RCC 7860 (cell line): Measurements from ENCODE around the gene TUBA3E.
"Not testable (repeated sequence)": the region's sequence is repeated elsewhere in the genome, so short reads cannot be mapped to it uniquely, and the experiment has no call there.

Experiments used
- DNase-seq: peaks from one replicate; pipeline ENCODE4 v3.0.0-alpha.2; 2015; ENCODE audit warnings: low spot score
- FAIRE-seq: peaks from 2 replicates; lab custom pipeline; 2012; peaks lifted over from hg19 to GRCh38; lab: Jason Lieb, UNC

The TUBA3E gene

GRCh38 chr2:130193824-130194223 is 4.4 kb downstream of the TUBA3E start:
- FAIRE-seq, DNase-seq: not testable (repeated sequence)

GRCh38 chr2:130192451-130192850 is 5.8 kb downstream of the TUBA3E start:
- FAIRE-seq (peak; percentile 64), DNase-seq (peak; percentile 24)

GRCh38 chr2:130191319-130191718 is 6.9 kb downstream of the TUBA3E start:
- not testable (repeated sequence) for DNase-seq, FAIRE-seq

GRCh38 chr2:130190237-130190636 is 8.0 kb downstream of the TUBA3E start:
- FAIRE-seq (no peak), DNase-seq (no peak)

- FAIRE-seq, DNase-seq: not testable (repeated sequence)
Observed at GRCh38 chr2:130188958-130189357, 9.3 kb downstream of the TUBA3E start.

- not testable (repeated sequence) for FAIRE-seq, DNase-seq
Observed at GRCh38 chr2:130187859-130188792, 10.1 kb downstream of the TUBA3E start.

GRCh38 chr2:130187268-130187667 is 11.0 kb downstream of the TUBA3E start:
- DNase-seq (no peak), FAIRE-seq (no peak)

GRCh38 chr2:130186391-130186790 is 11.8 kb downstream of the TUBA3E start:
- no peak for FAIRE-seq

GRCh38 chr2:130185896-130186295 is 12.3 kb downstream of the TUBA3E start:
- no peak for FAIRE-seq
- no peak for DNase-seq

More at GRCh38 chr2:130186391-130186790, 11.8 kb downstream of the TUBA3E start:
- no peak for DNase-seq

GRCh38 chr2:130185436-130185835 is 12.8 kb downstream of the TUBA3E start:
- DNase-seq: no peak
- FAIRE-seq: no peak

GRCh38 chr2:130183512-130184373 is 14.5 kb downstream of the TUBA3E start:
- DNase-seq: no peak
- no peak for FAIRE-seq

- peak; percentile 18 for DNase-seq
- not testable (repeated sequence) for FAIRE-seq
Observed at GRCh38 chr2:130182826-130183511, 15.3 kb downstream of the TUBA3E start.

- FAIRE-seq: not testable (repeated sequence)
- peak; percentile 78 for DNase-seq
Observed at GRCh38 chr2:130181880-130182682, 16.2 kb downstream of the TUBA3E start, which contains the start of gene MZT2B. Gene MZT2B (plus strand): TSS chr2:130182262. CDS start chr2:130182283, 21 bp downstream.

- DNase-seq (peak; percentile 86), FAIRE-seq (peak; percentile 69)
Observed at GRCh38 chr2:130181325-130181879, 16.8 kb downstream of the TUBA3E start, which contains the start of gene SMPD4. Gene SMPD4 (minus strand): TSS chr2:130181602. CDS start chr2:130176592, 5,010 bp downstream.

- peak; percentile 35 for DNase-seq
Observed at GRCh38 chr2:130180404-130181324, 17.6 kb downstream of the TUBA3E start.

GRCh38 chr2:130174866-130175265 is 23.4 kb downstream of the TUBA3E start:
- peak; percentile 16 for FAIRE-seq
- not testable (repeated sequence) for DNase-seq

More at GRCh38 chr2:130180404-130181324, 17.6 kb downstream of the TUBA3E start:
- not testable (repeated sequence) for FAIRE-seq

- no peak for FAIRE-seq
- DNase-seq: no peak
Observed at GRCh38 chr2:130169896-130170295, 28.3 kb downstream of the TUBA3E start.

GRCh38 chr2:130169163-130169562 is 29.1 kb downstream of the TUBA3E start:
- not testable (repeated sequence) for FAIRE-seq, DNase-seq
